Metanephros (tissue), 1 donor: ENCODE results near the gene OAT. TPM values are rescaled to one million over a fixed set of nuclear protein-coding genes. Genes with fewer than 3 reads are reported as not detected.

Experiments
- total RNA-seq: library from RNA; depleted of rRNA; stranded (reverse); fragments of >200 nt; gene quantifications from one replicate; pipeline ENCODE4 v1.2.3, GENCODE V29; 2014

OAT gene
- 88.1 TPM for total RNA-seq

DNA sequence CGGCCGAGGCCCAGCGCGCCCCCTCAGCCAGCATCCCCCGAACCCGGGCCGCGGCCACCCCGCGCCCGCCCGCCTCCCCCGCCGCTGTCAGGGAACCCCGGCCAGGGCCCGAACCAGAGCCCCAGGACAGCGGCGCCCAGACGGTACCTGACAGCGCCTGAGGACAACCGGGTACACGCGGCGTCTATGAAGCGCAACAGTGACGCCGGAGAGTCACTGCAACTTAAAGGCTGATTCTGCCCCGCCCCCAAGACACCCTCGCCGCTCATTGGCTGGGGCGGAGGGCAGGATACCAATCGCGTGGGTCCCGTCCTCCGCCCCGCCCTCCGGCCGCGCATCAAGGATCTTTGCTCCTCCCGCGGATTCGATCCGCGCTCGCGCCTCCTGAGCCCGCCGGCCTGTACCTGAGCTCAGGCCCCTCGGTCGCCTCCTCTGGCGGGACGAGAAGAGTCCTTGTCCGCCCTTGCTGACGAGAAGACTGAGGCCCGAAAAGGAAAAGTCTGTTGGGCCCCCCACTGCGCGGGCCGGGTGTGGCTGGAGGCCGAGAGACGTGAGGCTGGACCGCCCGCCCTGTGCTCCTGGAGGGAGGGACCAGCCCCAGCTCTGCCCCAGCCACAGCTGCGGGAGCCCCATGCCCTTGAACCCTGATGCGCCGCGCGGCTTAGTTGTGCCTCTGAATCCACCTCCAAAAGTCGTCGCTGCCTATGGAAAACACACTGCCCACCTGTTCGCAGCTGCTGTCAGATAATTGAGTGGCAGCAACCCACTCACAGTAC lies at the start of gene OAT:
Gene OAT (minus strand): TSS at position 198 of the 776 bp plus-strand sequence. CDS start 6,752 bp downstream, outside the sequence.

DNA sequence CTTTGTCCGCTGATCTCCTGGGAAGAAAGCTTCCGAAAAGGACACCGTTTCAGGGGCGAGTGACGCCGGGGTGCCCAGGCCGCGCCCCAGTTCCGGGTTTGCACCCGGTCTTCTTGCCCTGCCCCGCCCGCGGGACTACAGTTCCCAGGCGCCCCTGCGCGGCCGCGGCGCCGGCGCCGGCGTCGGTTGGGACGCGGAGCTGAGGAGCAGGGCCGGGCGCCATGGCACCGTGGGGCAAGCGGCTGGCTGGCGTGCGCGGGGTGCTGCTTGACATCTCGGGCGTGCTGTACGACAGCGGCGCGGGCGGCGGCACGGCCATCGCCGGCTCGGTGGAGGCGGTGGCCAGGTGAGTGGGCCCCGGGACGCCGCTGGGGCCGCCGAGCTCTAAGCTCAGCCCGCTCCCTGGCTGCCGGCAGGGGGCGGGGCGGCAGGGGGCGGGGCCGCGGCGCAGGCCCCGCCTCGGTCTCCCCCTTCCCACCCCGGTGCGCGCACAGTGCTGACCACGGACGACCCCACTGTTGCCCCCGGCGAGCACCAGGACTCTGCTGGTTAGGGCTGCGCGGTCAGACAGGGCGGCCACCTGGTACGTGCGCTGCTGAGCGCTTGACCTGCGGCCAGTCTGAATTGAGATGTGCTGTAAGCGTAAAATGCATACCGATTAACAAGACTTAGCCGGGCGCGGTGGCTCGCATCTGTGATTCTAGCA lies 43.1 kb upstream of the OAT start, which contains the start of gene LHPP:
Gene LHPP (plus strand): TSS at position 182 of the 706 bp plus-strand sequence. CDS start 40 bp downstream, at position 222.

DNA sequence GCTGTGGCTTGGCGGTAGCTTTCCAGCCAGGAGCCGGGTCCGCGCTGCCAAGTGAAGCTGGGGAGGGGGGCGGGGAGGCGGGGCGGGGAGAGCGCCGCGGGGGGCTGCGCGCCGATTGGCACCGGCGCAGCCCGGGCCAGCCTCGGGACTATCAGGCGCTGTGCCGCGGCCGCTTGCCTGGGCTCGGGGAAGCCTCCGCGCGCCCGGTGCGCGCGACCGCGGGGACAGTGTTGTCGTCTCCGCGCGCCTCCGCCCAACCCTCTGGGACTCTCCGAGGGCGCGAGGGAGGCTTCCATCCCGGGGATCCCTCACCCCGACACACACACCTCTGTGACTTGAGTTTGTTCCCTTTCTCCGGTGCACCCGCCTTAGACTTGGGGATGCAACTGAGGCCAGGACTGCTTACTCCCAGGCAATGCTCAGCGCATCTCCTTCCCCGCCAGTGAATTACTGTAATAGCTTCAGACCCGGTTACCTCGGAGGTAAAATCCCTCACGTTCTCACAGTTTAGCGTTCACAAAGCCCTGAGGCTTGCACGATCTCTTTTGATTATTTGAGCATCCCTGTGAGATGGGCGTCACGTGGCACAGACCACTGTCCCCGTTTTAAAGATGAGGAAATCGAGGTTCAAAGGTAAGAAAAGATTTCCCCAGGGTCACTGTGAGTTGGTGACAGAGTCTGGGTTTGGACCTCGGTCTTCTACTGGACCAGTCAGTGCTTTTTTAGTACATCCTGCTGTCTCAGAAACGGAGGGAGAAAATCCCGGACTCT lies 31.5 kb upstream of the OAT start, which contains the start of gene NKX1-2:
Gene NKX1-2 (minus strand): TSS at position 24 of the 771 bp plus-strand sequence. CDS start 92 bp downstream, outside the sequence.

Other genes with a start within 250 kb of the OAT start
- not detected for gene NKX1-2, start 31.1 kb upstream of the OAT start, total RNA-seq
- gene LHPP, start 42.9 kb upstream of the OAT start, total RNA-seq = 17.8 TPM